K562 (cell line): ENCODE measurements around the gene ACOD1. TPM values are rescaled to one million over a fixed set of nuclear protein-coding genes. Genes with fewer than 3 reads are reported as not detected.

Experiments used
- ATAC-seq: fragments of 200-7000 bp; cut with Tn5 transposase; 3 replicates; pipeline ENCODE4 v1.9.1; 2020; ENCODE audit warnings: moderate library complexity
- BruUV-seq: library from RNA; stranded (reverse); fragments of 400-500 nt; replicated peaks from 2 replicates; lab custom pipeline; 2021; lab: Mats Ljungman, UMichigan
- CTCF ChIA-PET: fragments of 300-600 bp; formaldehyde crosslinking; extraction: SDS; loops from one replicate; lab custom pipeline; 2021; ENCODE audit warnings: low intra/inter-chr PET ratio; lab: Yijun Ruan, JAX
- POLR2A ChIA-PET: fragments of 300-600, 350-650 bp; sonication (Branson Sonifier 250); formaldehyde crosslinking; extraction: SDS; loops from one replicate; lab custom pipeline; 2021; ENCODE audit warnings: antibody characterized with exemption, inconsistent platforms; lab: Yijun Ruan, JAX
- DNase-seq, 4 experiments: peaks; one replicate each; pipeline versions ENCODE4 v3.0.0 to v3.0.0-alpha.2; 2011 to 2018; ENCODE audit warnings: low spot score in 3 of 4, mixed read lengths in 3 of 4; ENCODE audit errors: extremely low read depth in 1 of 4
- FAIRE-seq: peaks from 2 replicates; lab custom pipeline; 2011; peaks lifted over from hg19 to GRCh38; lab: Jason Lieb, UNC
- H2AFZ ChIP-seq: 2 replicates; pipeline ENCODE4 v1.6.0; 2011; ENCODE audit warnings: low read depth, low read length, control low read depth, inconsistent platforms
- H3K27ac ChIP-seq: fragments of 200-600 bp; 3 replicates; pipeline ENCODE4 v1.8.0; 2011; ENCODE audit warnings: low read depth, mild to moderate bottlenecking, control low read depth, inconsistent platforms, low read length, moderate library complexity, mixed read lengths; ENCODE audit errors: extremely low read depth
- H3K27me3 ChIP-seq, 2 experiments: fragments of 300-600 bp in 1 of 2; 2 replicates in 1 of 2; 3 replicates in 1 of 2; pipeline versions ENCODE4 v1.6.0 to v1.8.0; 2011; ENCODE audit warnings: inconsistent platforms in 2 of 2, low read length in 2 of 2, mild to moderate bottlenecking in 1 of 2, mixed read lengths in 1 of 2, moderate library complexity in 1 of 2; ENCODE audit not compliant: control insufficient read depth in 2 of 2, insufficient read depth in 2 of 2
- H3K36me3 ChIP-seq: fragments of 300-600 bp; 3 replicates; pipeline ENCODE4 v1.8.0; 2011; ENCODE audit warnings: mild to moderate bottlenecking, low read length, inconsistent platforms; ENCODE audit not compliant: control insufficient read depth, insufficient read depth
- H3K4me1 ChIP-seq, 2 experiments: fragments of 200-600 bp in 1 of 2; replicated peaks in 1 of 2; 2 replicates in 1 of 2; 3 replicates in 1 of 2; pipeline versions ENCODE4 v1.5.1 to v1.8.0; 2011; ENCODE audit warnings: inconsistent platforms in 2 of 2, low read length in 2 of 2, mild to moderate bottlenecking in 1 of 2, mixed read lengths in 1 of 2, moderate library complexity in 1 of 2; ENCODE audit not compliant: control insufficient read depth in 2 of 2, insufficient read depth in 2 of 2
- H3K4me2 ChIP-seq: 2 replicates; pipeline ENCODE4 v1.6.1; 2011; ENCODE audit warnings: low read length, control low read depth, inconsistent platforms, mixed read lengths; ENCODE audit not compliant: insufficient read depth
- H3K4me3 ChIP-seq: fragments of 200-600 bp; sonication (generic), shearing (Covaris generic); 2 replicates; pipeline ENCODE4 v1.5.1; 2016; ENCODE audit warnings: control low read depth, inconsistent platforms
- H3K79me2 ChIP-seq: fragments of 200-600 bp; 3 replicates; pipeline ENCODE4 v1.8.0; 2011; ENCODE audit warnings: low read length, inconsistent platforms; ENCODE audit not compliant: control insufficient read depth, insufficient read depth
- H3K9ac ChIP-seq, 2 experiments: 2 replicates each; pipeline versions ENCODE4 v1.6.0 to v1.6.1; 2011; ENCODE audit warnings: low read depth in 2 of 2, low read length in 2 of 2, control low read depth in 1 of 2, inconsistent platforms in 1 of 2, mild to moderate bottlenecking in 1 of 2, mixed read lengths in 1 of 2; ENCODE audit not compliant: insufficient read depth in 1 of 2
- H3K9me1 ChIP-seq: one replicate; pipeline ENCODE4 v1.6.0; 2011; ENCODE audit warnings: inconsistent platforms, mild to moderate bottlenecking, low read length, moderate library complexity; ENCODE audit not compliant: control insufficient read depth, insufficient read depth
- H3K9me3 ChIP-seq: replicated peaks from 2 replicates; pipeline ENCODE4 v1.5.1; 2011; ENCODE audit warnings: low read depth, low read length, inconsistent platforms; ENCODE audit not compliant: control insufficient read depth, insufficient read depth
- H4K20me1 ChIP-seq: replicated peaks from 2 replicates; pipeline ENCODE4 v1.6.1; 2011; ENCODE audit warnings: low read length, inconsistent platforms, mixed read lengths; ENCODE audit not compliant: control insufficient read depth, insufficient read depth
- CBFA2T2 ChIP-seq: fragments of 450-650 bp; conservative IDR thresholded peaks from 2 replicates; pipeline ENCODE4 v1.6.1; 2017; ENCODE audit warnings: mild to moderate bottlenecking
- CTCF ChIP-seq, 3 experiments: IDR thresholded peaks in 2 of 3; conservative IDR thresholded peaks in 1 of 3; 2 replicates each; pipeline ENCODE4 v1.5.1; 2011 to 2012; ENCODE audit warnings: low read length in 3 of 3, mild to moderate bottlenecking in 3 of 3, control low read depth in 2 of 3, improper control_type of control experiment in 1 of 3, inconsistent platforms in 1 of 3, low read depth in 1 of 3, mixed read lengths in 1 of 3, moderate library complexity in 1 of 3; ENCODE audit not compliant: insufficient read depth in 2 of 3
- DNMT1 ChIP-seq: fragments of 450-650 bp; IDR thresholded peaks from 2 replicates; pipeline ENCODE4 v1.6.1; 2016; ENCODE audit warnings: antibody characterized with exemption, mild to moderate bottlenecking
- FOXA3 ChIP-seq, 2 experiments: fragments of 450-650 bp in 1 of 2; sonication (generic) in 1 of 2; formaldehyde crosslinking; IDR thresholded peaks in 1 of 2; conservative IDR thresholded peaks in 1 of 2; 2 replicates each; pipeline versions ENCODE4 v1.4.0 to v1.8.0; 2020 to 2022; ENCODE audit warnings: mild to moderate bottlenecking in 2 of 2, missing genetic modification reagents in 1 of 2
- ID3 ChIP-seq, 2 experiments: fragments of 250-450 bp in 1 of 2; fragments of 450-650 bp in 1 of 2; sonication (Bioruptor Pico) in 1 of 2; IDR thresholded peaks; 2 replicates each; pipeline versions ENCODE4 v1.6.1 to v1.8.0; 2016 to 2021; ENCODE audit warnings: mild to moderate bottlenecking in 2 of 2, moderate library complexity in 2 of 2, missing compliant biosample characterization in 1 of 2, missing genetic modification characterization in 1 of 2
- KDM4B ChIP-seq, 2 experiments: fragments of 450-650 bp in 1 of 2; sonication (generic) in 1 of 2; IDR thresholded peaks; 2 replicates each; pipeline ENCODE4 v1.6.1; 2016 to 2017; ENCODE audit warnings: borderline replicate concordance in 2 of 2, antibody characterized with exemption in 1 of 2, low read depth in 1 of 2, mild to moderate bottlenecking in 1 of 2
- MXD1 ChIP-seq: fragments of 250-450 bp; sonication (Bioruptor Pico); IDR thresholded peaks from 2 replicates; pipeline ENCODE4 v1.8.0; 2021; ENCODE audit warnings: borderline replicate concordance, mild to moderate bottlenecking, moderate library complexity; ENCODE audit not compliant: poor library complexity, severe bottlenecking
- NCOA2 ChIP-seq, 2 experiments: fragments of 450-650 bp; IDR thresholded peaks; 2 replicates each; pipeline ENCODE4 v1.6.1; 2018; ENCODE audit warnings: mild to moderate bottlenecking in 2 of 2, moderate library complexity in 1 of 2; ENCODE audit not compliant: partially characterized antibody in 2 of 2
- PPARD ChIP-seq: fragments of 250-450 bp; sonication (Bioruptor Pico); IDR thresholded peaks from 2 replicates; pipeline ENCODE4 v1.8.0; 2022; ENCODE audit warnings: inconsistent platforms, mild to moderate bottlenecking, moderate library complexity
- SRSF1 ChIP-seq: fragments of 200-400 bp; formaldehyde crosslinking; IDR thresholded peaks from 2 replicates; pipeline ENCODE4 v1.6.1; 2017; ENCODE audit warnings: mild to moderate bottlenecking, low read depth, low read length, moderate library complexity
- ZBTB12 ChIP-seq: fragments of 250-450 bp; sonication (Bioruptor Pico); IDR thresholded peaks from 2 replicates; pipeline ENCODE4 v1.4.0; 2020
- ZNF518B ChIP-seq: fragments of 250-450 bp; sonication (Bioruptor Pico); IDR thresholded peaks from 2 replicates; pipeline ENCODE4 v1.5.0; 2021; ENCODE audit warnings: mild to moderate bottlenecking, moderate library complexity
- ZNF76 ChIP-seq: fragments of 250-450 bp; sonication (Bioruptor Pico); IDR thresholded peaks from 2 replicates; pipeline ENCODE4 v1.4.0; 2020; ENCODE audit warnings: mild to moderate bottlenecking, moderate library complexity, borderline replicate concordance
- ZSCAN32 ChIP-seq: fragments of 450-650 bp; formaldehyde crosslinking; IDR thresholded peaks from 2 replicates; pipeline ENCODE4 v1.4.0; 2020; ENCODE audit warnings: mild to moderate bottlenecking, moderate library complexity
- WGBS: fragments of 100-300 bp; shearing (Covaris generic); methylation state at CpG from one replicate; pipeline ENCODE4 v1.1.6; 2016; ENCODE audit warnings: low coverage, mixed read lengths; ENCODE audit not compliant: insufficient coverage; ENCODE audit errors: missing lambda C conversion rate; 5-methylcytosine and 5-hydroxymethylcytosine counted together
- in situ Hi-C: fragments of 300-500 bp; cut with MboI; formaldehyde crosslinking; loops from 4 replicates; pipeline ENCODE4 v1.15.0; 2018; ENCODE audit warnings: inconsistent platforms, mixed read lengths
- intact Hi-C: fragments of 100-400 bp; cut with micrococcal nuclease; formaldehyde crosslinking; loops from 2 replicates; pipeline ENCODE4 v1.14.2; 2022
- polyA plus RNA-seq, 8 experiments: library from polyadenylated mRNA; depleted of rRNA in 4 of 8; stranded (reverse) in 5 of 8; unstranded in 3 of 8; fragments of >200 nt; fragmentation: Nextera tagmentation in 2 of 8; fragmentation: Illumina TruSeq in 1 of 8; extraction: Ambion mirVana in 2 of 8; extraction: Trizol in 1 of 8; gene quantifications; 2 replicates each; pipeline versions ENCODE4 v1.2.1 to v1.2.3, GENCODE V29; 2011 to 2014; ENCODE audit warnings: inconsistent platforms in 1 of 8, missing spikeins in 1 of 8
- total RNA-seq, 7 experiments: library from RNA; depleted of rRNA in 6 of 7; stranded (reverse); fragments of >200 nt in 6 of 7; fragmentation: Illumina TruSeq in 2 of 7; extraction: Trizol in 2 of 7; gene quantifications; 2 replicates each; pipeline versions ENCODE4 v1.2.1 to v1.2.3, GENCODE V29; 2011 to 2021; ENCODE audit warnings: low replicate concordance in 1 of 7

Gene ACOD1
- total and polyA plus RNA-seq, 9 of the 15 experiments (the other 6 are each of a cell fraction or from before 2014, with no cell fraction given), result not detected

- Histone ChIP-seq H3K79me2 (no peaks in the 10 kb centered on the region), H3K36me3 (no peaks in the 10 kb centered on the region), H3K27me3 (peaks cover 0 to 23% of the 10 kb centered on the region in 2 experiments; a peak in 2 of 5 replicates), H3K9me3 (no peaks in the 10 kb centered on the region), H3K4me3 (no peak overlapping the region), H2AFZ (no peak overlapping the region), H3K27ac (no peak overlapping the region), H3K4me2 (no peak overlapping the region), H4K20me1 (no peaks in the 10 kb centered on the region), H3K9ac (no peak overlapping the region), H3K4me1 (no peaks in the 10 kb centered on the region; a peak in 1 of 5 replicates), H3K9me1 (no peaks in the 10 kb centered on the region)
- ChIA-PET CTCF (no interaction called here), POLR2A (no interaction called here)
- BruUV-seq, result no TSS peak
- no peak for ATAC-seq
- in situ Hi-C loops, result no loop called here
- WGBS, result 3% methylated on average over 3 of the region's 3 CpGs
- intact Hi-C loops, result no loop called here
- no peak for DNase-seq
- FAIRE-seq, result no peak
- TF ChIP-seq FOXA3 (CRISPR knock-in tag; conservative IDR thresholded peaks at IDR 0.05 in 1 of 2, IDR thresholded peaks at IDR 0.05 in 1 of 2) (no peak), ZSCAN32 (no peak), PPARD (CRISPR knock-in tag) (no peak), SRSF1 (no peak), CTCF (IDR thresholded peaks at IDR 0.05 in 2 of 3, conservative IDR thresholded peaks at IDR 0.05 in 1 of 3; ENCODE audit: insufficient read depth in 2 of 3, low read depth in 1 of 3, low read length in 3 of 3) (no peak), DNMT1 (no peak), ZNF518B (CRISPR knock-in tag) (no peak), ZNF76 (CRISPR knock-in tag) (no peak), KDM4B (IDR thresholded peaks at IDR 0.05; ENCODE audit: borderline replicate concordance in 2 of 2, low read depth in 1 of 2) (no peak), NCOA2 (IDR thresholded peaks at IDR 0.05; ENCODE audit: partially characterized antibody in 2 of 2) (no peak), ID3 (CRISPR knock-in tag; IDR thresholded peaks at IDR 0.05) (no peak), ID3 (tag; IDR thresholded peaks at IDR 0.05) (no peak), MXD1 (CRISPR knock-in tag) (no peak), ZBTB12 (CRISPR knock-in tag) (no peak), CBFA2T2 (no peak)
Observed at GRCh38 chr13:76974618-76974975, 26.3 kb downstream of the ACOD1 start.
